H1 (cell line): Measurements from ENCODE around the gene TUBGCP6. TPM values are rescaled to one million over a fixed set of nuclear protein-coding genes. Genes with fewer than 3 reads are reported as not detected.

Experiments used
- CTCF ChIA-PET: fragments of 300-600 bp; sonication (Branson Sonifier 250); formaldehyde crosslinking; loops from one replicate; lab custom pipeline; 2021; ENCODE audit not compliant: partially characterized antibody; lab: Charles Lee
- POLR2A ChIA-PET: fragments of 300-600 bp; sonication (Branson Sonifier 250); formaldehyde crosslinking; loops from one replicate; lab custom pipeline; 2021; ENCODE audit warnings: inconsistent platforms; ENCODE audit not compliant: partially characterized antibody; lab: Charles Lee
- DNase-seq, 2 experiments: peaks; one replicate each; pipeline versions ENCODE4 v3.0.0 to v3.0.0-alpha.2; 2010 to 2022; ENCODE audit warnings: low spot score in 2 of 2, low read depth in 1 of 2, mixed read lengths in 1 of 2
- FAIRE-seq: peaks from 2 replicates; lab custom pipeline; 2011; peaks lifted over from hg19 to GRCh38; lab: Jason Lieb, UNC
- H2AFZ ChIP-seq: 2 replicates; pipeline ENCODE4 v1.8.1; 2012; ENCODE audit warnings: low read length, inconsistent platforms
- H2AK5ac ChIP-seq: 2 replicates; pipeline ENCODE4 v1.6.1; 2013; ENCODE audit warnings: low read depth, low read length
- H2BK120ac ChIP-seq: replicated peaks from 2 replicates; pipeline ENCODE3; 2013; ENCODE audit warnings: low read depth, low read length, inconsistent platforms
- H2BK12ac ChIP-seq: 2 replicates; pipeline ENCODE4 v1.6.1; 2013; ENCODE audit warnings: low read depth, low read length
- H2BK15ac ChIP-seq: 2 replicates; pipeline ENCODE4 v1.6.1; 2013; ENCODE audit warnings: low read length
- H2BK20ac ChIP-seq: 2 replicates; pipeline ENCODE4 v1.6.1; 2013; ENCODE audit warnings: low read length
- H2BK5ac ChIP-seq: 2 replicates; pipeline ENCODE4 v1.6.1; 2013; ENCODE audit warnings: low read depth, low read length
- H3K14ac ChIP-seq: 2 replicates; pipeline ENCODE4 v1.6.1; 2013; ENCODE audit warnings: inconsistent platforms; ENCODE audit not compliant: insufficient read length
- H3K18ac ChIP-seq: 2 replicates; pipeline ENCODE4 v1.6.1; 2013; ENCODE audit warnings: low read length; ENCODE audit errors: extremely low read depth
- H3K23ac ChIP-seq: 2 replicates; pipeline ENCODE4 v1.6.1; 2013; ENCODE audit warnings: inconsistent platforms; ENCODE audit not compliant: insufficient read length
- H3K23me2 ChIP-seq: 2 replicates; pipeline ENCODE4 v1.6.1; 2013; ENCODE audit warnings: low read depth, low read length
- H3K27ac ChIP-seq: 2 replicates; pipeline ENCODE4 v1.6.1; 2011; ENCODE audit warnings: low read depth, low read length, inconsistent platforms
- H3K27me3 ChIP-seq, 4 experiments: replicated peaks in 1 of 4; 1 replicate in 1 of 4; 2 replicates in 3 of 4; pipeline versions ENCODE4 v1.6.1 to v1.8.1; 2011 to 2013; ENCODE audit warnings: low read length in 3 of 4, mild to moderate bottlenecking in 3 of 4, inconsistent platforms in 2 of 4, mixed read lengths in 2 of 4, moderate library complexity in 1 of 4; ENCODE audit not compliant: control insufficient read depth in 3 of 4, insufficient read depth in 3 of 4; ENCODE audit errors: extremely low read depth in 1 of 4
- H3K36me3 ChIP-seq, 4 experiments: 2 replicates each; pipeline versions ENCODE4 v1.6.1 to v1.8.1; 2011 to 2013; ENCODE audit warnings: mild to moderate bottlenecking in 4 of 4, low read length in 3 of 4, moderate library complexity in 2 of 4, control low read depth in 1 of 4, inconsistent platforms in 1 of 4; ENCODE audit not compliant: insufficient read depth in 4 of 4, control insufficient read depth in 2 of 4
- H3K4ac ChIP-seq: replicated peaks from 2 replicates; pipeline ENCODE3; 2013; ENCODE audit warnings: low read length, low read depth, mixed read lengths, inconsistent platforms; ENCODE audit not compliant: insufficient read length
- H3K4me1 ChIP-seq, 4 experiments: replicated peaks in 1 of 4; 1 replicate in 1 of 4; 2 replicates in 3 of 4; pipeline versions ENCODE4 v1.6.1 to v1.8.1; 2011 to 2013; ENCODE audit warnings: low read length in 3 of 4, inconsistent platforms in 2 of 4, mixed read lengths in 1 of 4; ENCODE audit not compliant: insufficient read depth in 4 of 4, control insufficient read depth in 3 of 4
- H3K4me2 ChIP-seq, 2 experiments: 2 replicates each; pipeline versions ENCODE4 v1.6.1 to v1.8.1; 2011 to 2013; ENCODE audit warnings: low read depth in 2 of 2, low read length in 2 of 2, control low read depth in 1 of 2, inconsistent platforms in 1 of 2, mild to moderate bottlenecking in 1 of 2; ENCODE audit not compliant: insufficient read depth in 1 of 2
- H3K4me3 ChIP-seq, 4 experiments: fragments of 200-600, 300-600 bp in 1 of 4; sonication (generic), shearing (Covaris generic), sonication (Bioruptor Twin) in 1 of 4; 2 replicates each; pipeline versions ENCODE4 v1.5.1 to v1.8.1; 2011 to 2016; ENCODE audit warnings: low read length in 4 of 4, low read depth in 3 of 4, control low read depth in 2 of 4, inconsistent platforms in 2 of 4, mild to moderate bottlenecking in 2 of 4, mixed read lengths in 1 of 4, moderate library complexity in 1 of 4; ENCODE audit not compliant: insufficient read depth in 2 of 4; ENCODE audit errors: extremely low read depth in 1 of 4
- H3K56ac ChIP-seq: replicated peaks from 2 replicates; pipeline ENCODE3; 2013; ENCODE audit warnings: low read depth, mild to moderate bottlenecking, mixed read lengths, low read length, inconsistent platforms; ENCODE audit not compliant: insufficient read length
- H3K79me1 ChIP-seq: 2 replicates; pipeline ENCODE4 v1.6.1; 2013; ENCODE audit warnings: low read depth, low read length, control low read depth
- H3K79me2 ChIP-seq, 2 experiments: 2 replicates each; pipeline versions ENCODE4 v1.6.1 to v1.8.1; 2012 to 2013; ENCODE audit warnings: low read length in 2 of 2, mild to moderate bottlenecking in 2 of 2, inconsistent platforms in 1 of 2; ENCODE audit not compliant: insufficient read depth in 2 of 2, control insufficient read depth in 1 of 2
- H3K9ac ChIP-seq, 4 experiments: replicated peaks in 1 of 4; 1 replicate in 1 of 4; 2 replicates in 3 of 4; pipeline versions ENCODE4 v1.6.1 to v1.8.1; 2011 to 2013; ENCODE audit warnings: low read depth in 3 of 4, low read length in 3 of 4, control low read depth in 2 of 4, mild to moderate bottlenecking in 2 of 4, moderate library complexity in 2 of 4, inconsistent platforms in 1 of 4; ENCODE audit errors: extremely low read depth in 1 of 4
- H3K9me3 ChIP-seq, 2 experiments: 2 replicates each; pipeline versions ENCODE4 v1.6.1 to v1.8.1; 2012 to 2013; ENCODE audit warnings: mild to moderate bottlenecking in 2 of 2, moderate library complexity in 2 of 2, control low read depth in 1 of 2, inconsistent platforms in 1 of 2, low read depth in 1 of 2, low read length in 1 of 2, mixed read lengths in 1 of 2; ENCODE audit not compliant: insufficient read depth in 2 of 2
- H4K20me1 ChIP-seq, 2 experiments: replicated peaks in 1 of 2; 2 replicates each; pipeline versions ENCODE3 to v1.8.1; 2011 to 2013; ENCODE audit warnings: inconsistent platforms in 2 of 2, low read length in 2 of 2, mild to moderate bottlenecking in 1 of 2; ENCODE audit not compliant: insufficient read depth in 2 of 2, control insufficient read depth in 1 of 2
- H4K5ac ChIP-seq: 2 replicates; pipeline ENCODE4 v1.6.1; 2013; ENCODE audit warnings: low read length, low read depth, mixed read lengths, inconsistent platforms; ENCODE audit not compliant: insufficient read length
- H4K8ac ChIP-seq: 2 replicates; pipeline ENCODE4 v1.8.0; 2013; ENCODE audit warnings: mild to moderate bottlenecking, moderate library complexity, low read length, inconsistent platforms; ENCODE audit not compliant: insufficient read depth; ENCODE audit errors: extremely low read depth
- H4K91ac ChIP-seq: replicated peaks from 2 replicates; pipeline ENCODE3; 2013; ENCODE audit warnings: low read length, mixed read lengths, inconsistent platforms; ENCODE audit not compliant: insufficient read length
- ASH2L ChIP-seq: fragments of 200-600, 300-600 bp; sonication (generic); IDR thresholded peaks from one replicate; pipeline ENCODE4 v1.7.1; 2017; ENCODE audit warnings: low read length
- BCL11A ChIP-seq, 2 experiments: IDR thresholded peaks; one replicate each; pipeline ENCODE4 v1.6.1; 2011; ENCODE audit warnings: low read depth in 2 of 2, low read length in 2 of 2, mild to moderate bottlenecking in 2 of 2
- CREB1 ChIP-seq: IDR thresholded peaks from 2 replicates; pipeline ENCODE4 v1.6.1; 2012; ENCODE audit warnings: inconsistent platforms
- KDM5A ChIP-seq: fragments of 200-600 bp; IDR thresholded peaks from 2 replicates; pipeline ENCODE4 v1.7.1; 2012; ENCODE audit warnings: mild to moderate bottlenecking, low read length, inconsistent platforms, mixed read lengths
- POLR2A ChIP-seq, 2 experiments: IDR thresholded peaks; 1 replicate in 1 of 2; 2 replicates in 1 of 2; pipeline ENCODE4 v1.6.1; 2011; ENCODE audit warnings: low read depth in 2 of 2, low read length in 2 of 2, mild to moderate bottlenecking in 2 of 2; ENCODE audit errors: control extremely low read depth in 1 of 2
- RBBP5 ChIP-seq: IDR thresholded peaks from 2 replicates; pipeline ENCODE4 v1.7.1; 2012; ENCODE audit warnings: low read depth, mild to moderate bottlenecking, inconsistent platforms, low read length, moderate library complexity, borderline replicate concordance
- RNF2 ChIP-seq: fragments of 200-900, 300-1000 bp; sonication (generic); IDR thresholded peaks from 2 replicates; pipeline ENCODE4 v1.7.1; 2016; ENCODE audit warnings: borderline replicate concordance, low read depth, mild to moderate bottlenecking, antibody characterized with exemption, low read length; ENCODE audit not compliant: poor library complexity, severe bottlenecking; ENCODE audit errors: missing control alignments
- TAF7 ChIP-seq: optimal IDR thresholded peaks from 2 replicates; pipeline ENCODE3; 2011; ENCODE audit warnings: low read depth, mild to moderate bottlenecking, inconsistent platforms, low read length, moderate library complexity, borderline replicate concordance
- YY1 ChIP-seq: IDR thresholded peaks from 2 replicates; pipeline ENCODE4 v1.6.1; 2011; ENCODE audit warnings: low read depth, mild to moderate bottlenecking, low read length
- WGBS, 2 experiments: shearing (Covaris generic) in 1 of 2; methylation state at CpG; one replicate each; pipeline versions ENCODE4 v1.1.6 to v1.1.7; 2013 to 2015; ENCODE audit warnings: low lambda C conversion rate in 2 of 2, mixed read lengths in 2 of 2, inconsistent platforms in 1 of 2, low coverage in 1 of 2, missing lambda C conversion rate in 1 of 2; ENCODE audit not compliant: insufficient replicate concordance in 2 of 2, insufficient coverage in 1 of 2, insufficient read length in 1 of 2; ENCODE audit errors: extremely low coverage in 1 of 2, missing lambda C conversion rate in 1 of 2; 5-methylcytosine and 5-hydroxymethylcytosine counted together
- polyA plus RNA-seq, 7 experiments: library from polyadenylated mRNA; depleted of rRNA in 3 of 7; stranded (reverse) in 5 of 7; unstranded in 2 of 7; fragments of >200 nt in 5 of 7; fragments of 200-250 nt in 2 of 7; gene quantifications; 1 replicate in 5 of 7; 2 replicates in 1 of 7; 4 replicates in 1 of 7; pipeline versions ENCODE4 v1.2.1 to v1.2.3, GENCODE V29; 2011 to 2013; ENCODE audit warnings: missing spikeins in 2 of 7, mixed read lengths in 2 of 7
- total RNA-seq: library from RNA; stranded (reverse); fragmentation: NEBNext Ultra II Directional; extraction: Animal tissue kit (Norgen Biotek cat#: 25700); gene quantifications from 2 replicates; pipeline ENCODE4 v1.2.1, GENCODE V29; 2021
- TF ChIP-seq, protein P1 (sequence below), 3 experiments: IDR thresholded peaks; 1 replicate in 2 of 3; 2 replicates in 1 of 3; pipeline versions ENCODE4 v1.5.1 to v1.6.1; 2011; ENCODE audit warnings: low read length in 3 of 3, mild to moderate bottlenecking in 3 of 3, inconsistent platforms in 2 of 3, low read depth in 1 of 3, moderate library complexity in 1 of 3; ENCODE audit not compliant: insufficient read depth in 1 of 3; ENCODE audit errors: control extremely low read depth in 1 of 3

Gene TUBGCP6
- total and polyA plus RNA-seq, 2 of the 8 experiments (the other 6 are each of a cell fraction or from before 2014, with no cell fraction given): 24.2 to 24.7 TPM

DNA sequence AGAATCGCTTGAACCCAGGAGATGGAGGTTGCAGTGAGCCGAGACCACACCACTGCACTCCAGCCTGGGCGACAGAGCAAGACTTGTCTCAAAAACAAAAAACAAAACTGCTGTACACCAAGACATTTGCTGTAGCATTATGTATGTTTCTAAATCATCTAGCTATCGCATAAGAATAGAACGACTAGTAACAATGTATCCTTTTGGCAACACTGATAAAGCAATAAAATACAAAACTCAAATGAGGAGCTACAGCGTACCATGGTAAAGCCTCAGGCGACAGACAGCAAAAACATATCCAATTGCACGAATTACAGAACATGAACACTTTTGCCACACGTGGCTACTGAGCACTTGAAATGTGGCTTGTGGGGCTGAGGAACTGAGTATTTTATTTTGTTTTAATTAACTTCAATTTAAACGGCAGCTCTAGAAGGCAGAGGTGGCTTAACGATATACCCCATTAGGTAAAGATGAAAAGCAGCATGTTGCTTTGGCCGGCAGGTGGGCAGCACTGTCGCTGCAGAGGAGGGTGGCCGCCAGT lies 2.3 kb downstream of the TUBGCP6 start:
- Histone ChIP-seq H2BK15ac (no peak overlapping the region), H4K5ac (no peak overlapping the region), H2AK5ac (no peak overlapping the region), H3K79me1 (peaks cover 12% of the 10 kb centered on the region), H2BK20ac (no peak overlapping the region), H3K4ac (no peak overlapping the region), H2BK12ac (no peak overlapping the region), H2BK120ac (no peak overlapping the region), H3K23ac (no peak overlapping the region), H3K56ac (no peak overlapping the region), H3K9me3 (no peaks in the 10 kb centered on the region), H3K4me3 (peak overlapping the region in 1 of 4 experiments; percentile 27; a peak in 1 of 8 replicates), H3K27ac (no peak overlapping the region), H3K4me1 (peaks cover 0 to 19% (median 12%) of the 10 kb centered on the region in 4 experiments; a peak in 6 of 7 replicates), H3K23me2 (peaks cover 11% of the 10 kb centered on the region), H4K20me1 (peaks cover 4 to 24% of the 10 kb centered on the region in 2 experiments), H4K8ac (no peak overlapping the region; the same call in 1 of the 2 replicates), H4K91ac (no peak overlapping the region), H3K14ac (no peak overlapping the region), H3K36me3 (no peaks in the 10 kb centered on the region), H3K9ac (no peak overlapping the region; a peak in 1 of 7 replicates), H2AFZ (no peak overlapping the region), H3K79me2 (peaks cover 4 to 33% of the 10 kb centered on the region in 2 experiments; a peak in 3 of 4 replicates), H3K4me2 (peak overlapping the region; percentile 28 to 37; a peak in 2 of 4 replicates), H3K18ac (no peak overlapping the region), H3K27me3 (no peaks in the 10 kb centered on the region), H2BK5ac (no peak overlapping the region)
- POLR2A ChIA-PET: interaction anchor here (0.7 to 1.2 kb wide), 2 partner anchors 8 to 24 kb away, joined by 3 to 4 read pairs; no protein-coding TSS in a partner anchor
- no peak for DNase-seq
- CTCF ChIA-PET: interaction anchor here (0.7 to 8.7 kb wide), 9 partner anchors 9 to 148 kb away, joined by 3 to 77 read pairs (median 5); partner anchors contain the start of gene HDAC10
- WGBS, 2 experiments: 90% methylated on average over 13 of the region's 14 CpGs; no CpG with 5 or more reads in 1 of the 2 experiments
- no peak for FAIRE-seq
- TF ChIP-seq YY1 (no peak), CREB1 (no peak), TAF7 (no peak), RNF2 (no peak), POLR2A (IDR thresholded peaks at IDR 0.05; ENCODE audit: control extremely low read depth in 1 of 2, low read depth in 2 of 2, low read length in 2 of 2) (no peak), BCL11A (IDR thresholded peaks at IDR 0.05; ENCODE audit: low read depth in 2 of 2, low read length in 2 of 2) (no peak), RBBP5 (no peak), KDM5A (no peak), ASH2L (no peak)
- TF ChIP-seq, protein P1, sequence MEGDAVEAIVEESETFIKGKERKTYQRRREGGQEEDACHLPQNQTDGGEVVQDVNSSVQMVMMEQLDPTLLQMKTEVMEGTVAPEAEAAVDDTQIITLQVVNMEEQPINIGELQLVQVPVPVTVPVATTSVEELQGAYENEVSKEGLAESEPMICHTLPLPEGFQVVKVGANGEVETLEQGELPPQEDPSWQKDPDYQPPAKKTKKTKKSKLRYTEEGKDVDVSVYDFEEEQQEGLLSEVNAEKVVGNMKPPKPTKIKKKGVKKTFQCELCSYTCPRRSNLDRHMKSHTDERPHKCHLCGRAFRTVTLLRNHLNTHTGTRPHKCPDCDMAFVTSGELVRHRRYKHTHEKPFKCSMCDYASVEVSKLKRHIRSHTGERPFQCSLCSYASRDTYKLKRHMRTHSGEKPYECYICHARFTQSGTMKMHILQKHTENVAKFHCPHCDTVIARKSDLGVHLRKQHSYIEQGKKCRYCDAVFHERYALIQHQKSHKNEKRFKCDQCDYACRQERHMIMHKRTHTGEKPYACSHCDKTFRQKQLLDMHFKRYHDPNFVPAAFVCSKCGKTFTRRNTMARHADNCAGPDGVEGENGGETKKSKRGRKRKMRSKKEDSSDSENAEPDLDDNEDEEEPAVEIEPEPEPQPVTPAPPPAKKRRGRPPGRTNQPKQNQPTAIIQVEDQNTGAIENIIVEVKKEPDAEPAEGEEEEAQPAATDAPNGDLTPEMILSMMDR (IDR thresholded peaks at IDR 0.05; ENCODE audit: control extremely low read depth in 1 of 3, insufficient read depth in 1 of 3, low read depth in 1 of 3, low read length in 3 of 3): no peak
